ENCODE measurements around the gene LMX1A. TPM values are rescaled to one million over a fixed set of nuclear protein-coding genes. Genes with fewer than 3 reads are reported as not detected.
A peak's percentile ranks its signal among the peaks of the same experiment; 100 is the strongest.

The LMX1A gene
- polyA plus RNA-seq, 3 donors, result not detected

DNA sequence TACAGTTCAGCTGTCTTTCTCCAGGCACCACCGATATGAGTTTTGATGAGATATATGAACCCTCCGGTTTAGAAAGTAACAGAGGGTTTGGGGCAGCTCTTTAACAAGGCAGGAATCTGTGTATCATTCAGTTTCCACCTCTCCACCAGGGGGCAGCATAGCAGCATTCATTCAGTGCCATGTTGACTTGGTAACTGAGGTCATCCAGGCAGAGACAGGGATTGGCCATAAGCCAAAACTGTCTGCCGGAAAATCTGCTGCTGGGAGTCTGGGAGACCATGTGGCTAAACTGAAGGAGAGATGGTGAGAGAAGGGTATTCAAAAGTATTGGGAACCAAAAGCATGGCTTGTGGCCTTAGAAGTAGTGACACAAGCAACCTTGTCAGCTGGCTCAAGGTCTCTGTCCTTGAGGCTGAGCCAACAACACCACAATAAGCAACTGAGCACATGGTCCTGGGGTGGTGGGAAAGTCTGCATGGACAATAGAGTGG is 98.5 kb downstream of the LMX1A start:
- DNase-seq, result peak; percentile 2 to 32 (median 12)
- Histone ChIP-seq H3K27me3 (ENCODE audit: control insufficient read depth in 2 of 2, insufficient read depth in 2 of 2, low read length in 2 of 2) (no peaks in the 10 kb centered on the region), H2AFZ (ENCODE audit: insufficient read depth, low read depth, low read length, poor library complexity, severe bottlenecking) (no peak overlapping the region), H3K4me2 (replicated peaks; ENCODE audit: extremely low read depth, low read length, poor library complexity, severe bottlenecking) (no peak overlapping the region), H3K4me1 (ENCODE audit: control insufficient read depth in 1 of 2, insufficient read depth in 2 of 2, low read length in 2 of 2) (no peaks in the 10 kb centered on the region), H4K20me1 (ENCODE audit: insufficient read depth, low read length) (no peaks in the 10 kb centered on the region), H3K79me2 (ENCODE audit: insufficient read depth, low read length) (no peaks in the 10 kb centered on the region), H3K9me3 (replicated peaks in 1 of 2; ENCODE audit: control insufficient read depth in 1 of 2, insufficient read depth in 1 of 2, low read length in 2 of 2) (no peaks in the 10 kb centered on the region), H3K4me3 (replicated peaks in 1 of 3; ENCODE audit: low read depth in 2 of 3, low read length in 3 of 3) (no peak overlapping the region), H3K27ac (ENCODE audit: low read depth in 1 of 2, low read length in 2 of 2) (no peak overlapping the region), H3K9ac (ENCODE audit: insufficient read depth, low read length, poor library complexity, severe bottlenecking) (no peak overlapping the region), H3K36me3 (replicated peaks in 1 of 2; ENCODE audit: control insufficient read depth in 1 of 2, insufficient read depth in 2 of 2, low read length in 2 of 2) (no peaks in the 10 kb centered on the region)
- H3K36me3 Mint-ChIP-seq, result no peaks in the 10 kb centered on the region
- H3K9me3 Mint-ChIP-seq, result peaks cover 0 to 2% (median 0%) of the 10 kb centered on the region in 7 donors
- intact Hi-C loops (cut with micrococcal nuclease), result loop anchor here in 1 of 2 donors (5.0 kb wide), 1 partner anchor 334 kb away; no protein-coding TSS in a partner anchor
- peak; percentile 84 for TF ChIP-seq CTCF (IDR thresholded peaks at IDR 0.05)
- no peak overlapping the region for H3K27ac Mint-ChIP-seq
- no peaks in the 10 kb centered on the region for H3K4me1 Mint-ChIP-seq
- 25% methylated on average over 2 of the region's 3 CpGs for WGBS (ENCODE audit: insufficient coverage)
- H3K4me3 Mint-ChIP-seq, result no peak overlapping the region
- H3K27me3 Mint-ChIP-seq (ENCODE audit: low read depth in 3 of 3), result peaks cover 5 to 10% (median 6%) of the 10 kb centered on the region in 3 donors

- Histone ChIP-seq H3K4me3 (replicated peaks in 1 of 3; ENCODE audit: low read depth in 2 of 3, low read length in 3 of 3) (no peak overlapping the region), H3K4me2 (replicated peaks; ENCODE audit: extremely low read depth, low read length, poor library complexity, severe bottlenecking) (no peak overlapping the region), H2AFZ (ENCODE audit: insufficient read depth, low read depth, low read length, poor library complexity, severe bottlenecking) (no peak overlapping the region), H3K9me3 (replicated peaks in 1 of 2; ENCODE audit: control insufficient read depth in 1 of 2, insufficient read depth in 1 of 2, low read length in 2 of 2) (no peaks in the 10 kb centered on the region), H3K4me1 (ENCODE audit: control insufficient read depth in 1 of 2, insufficient read depth in 2 of 2, low read length in 2 of 2) (no peaks in the 10 kb centered on the region), H3K79me2 (ENCODE audit: insufficient read depth, low read length) (no peaks in the 10 kb centered on the region), H3K9ac (ENCODE audit: insufficient read depth, low read length, poor library complexity, severe bottlenecking) (no peak overlapping the region), H4K20me1 (ENCODE audit: insufficient read depth, low read length) (no peaks in the 10 kb centered on the region), H3K36me3 (replicated peaks in 1 of 2; ENCODE audit: control insufficient read depth in 1 of 2, insufficient read depth in 2 of 2, low read length in 2 of 2) (no peaks in the 10 kb centered on the region), H3K27me3 (ENCODE audit: control insufficient read depth in 2 of 2, insufficient read depth in 2 of 2, low read length in 2 of 2) (no peaks in the 10 kb centered on the region), H3K27ac (ENCODE audit: low read depth in 1 of 2, low read length in 2 of 2) (no peak overlapping the region)
- Mint-ChIP-seq H3K27me3 (ENCODE audit: low read depth in 3 of 3) (peaks cover 5 to 7% (median 7%) of the 10 kb centered on the region in 3 donors), H3K9me3 (peaks cover 0 to 2% (median 0%) of the 10 kb centered on the region in 7 donors), H3K4me3 (no peak overlapping the region), H3K4me1 (no peaks in the 10 kb centered on the region), H3K36me3 (no peaks in the 10 kb centered on the region), H3K27ac (no peak overlapping the region)
- 50% methylated on average over 1 of the region's 3 CpGs for WGBS (ENCODE audit: insufficient coverage)
- TF ChIP-seq CTCF (IDR thresholded peaks at IDR 0.05), result no peak
- intact Hi-C loops (cut with micrococcal nuclease), result loop anchor here in 1 of 2 donors (5.0 kb wide), 1 partner anchor 337 kb away; no protein-coding TSS in a partner anchor
- no peak for DNase-seq
These were observed 101.5 kb downstream of the LMX1A start for GRCh38 chr1:165254896-165255625.
